Stimulated activated CD4-positive, alpha-beta T cell treated with anti-CD3 and anti-CD28 coated beads, Interleukin-1b, Interleukin-23, amount 100 ng/mL, for 4 hours (primary cell): ENCODE data around the gene FADS6.
"Not testable (repeated sequence)": the region's sequence is repeated elsewhere in the genome, so short reads cannot be mapped to it uniquely, and the experiment has no call there.

Experiments used
- DNase-seq, 2 donors: peaks; one replicate each; pipeline ENCODE4 v3.0.0-alpha.2; 2020; ENCODE audit warnings: low read depth in 2 of 2

FADS6 gene

DNA sequence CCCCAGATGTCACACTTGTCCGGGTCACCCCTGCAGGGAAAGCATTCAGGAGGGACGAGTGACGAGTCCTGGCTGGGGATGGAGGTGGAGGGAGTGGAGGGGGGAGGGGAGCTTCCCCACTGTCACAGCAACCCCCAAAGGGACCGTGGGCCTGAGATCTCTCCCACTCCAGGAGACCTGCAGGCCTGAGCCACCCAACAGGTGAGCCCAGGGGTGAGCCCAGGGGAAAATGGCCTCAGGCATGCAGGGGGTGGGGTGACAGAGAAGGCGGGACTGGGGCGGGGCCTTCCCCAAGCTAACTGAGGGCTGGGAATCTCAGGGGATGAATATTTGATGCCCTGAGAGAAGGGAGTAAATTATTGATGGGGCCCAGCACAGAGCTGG lies 27.2 kb upstream of the FADS6 start:
- no peak for DNase-seq

DNA sequence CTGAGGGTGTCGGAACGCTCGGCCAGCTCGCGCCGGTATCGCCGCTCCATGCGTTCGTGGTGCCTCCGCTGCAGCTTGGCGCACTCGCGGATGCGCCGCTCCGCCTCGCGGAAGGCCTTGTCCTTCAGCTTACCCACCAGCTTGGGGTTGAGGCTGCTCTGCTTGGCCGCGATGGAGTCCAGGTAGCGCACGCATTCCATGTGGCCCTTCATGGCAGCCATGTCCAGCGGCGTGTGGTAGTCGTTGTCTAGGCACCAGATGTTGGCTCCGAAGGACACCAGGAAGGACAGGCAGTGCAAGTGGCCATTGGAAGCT lies 26.8 kb upstream of the FADS6 start:
- DNase-seq: no peak

DNA sequence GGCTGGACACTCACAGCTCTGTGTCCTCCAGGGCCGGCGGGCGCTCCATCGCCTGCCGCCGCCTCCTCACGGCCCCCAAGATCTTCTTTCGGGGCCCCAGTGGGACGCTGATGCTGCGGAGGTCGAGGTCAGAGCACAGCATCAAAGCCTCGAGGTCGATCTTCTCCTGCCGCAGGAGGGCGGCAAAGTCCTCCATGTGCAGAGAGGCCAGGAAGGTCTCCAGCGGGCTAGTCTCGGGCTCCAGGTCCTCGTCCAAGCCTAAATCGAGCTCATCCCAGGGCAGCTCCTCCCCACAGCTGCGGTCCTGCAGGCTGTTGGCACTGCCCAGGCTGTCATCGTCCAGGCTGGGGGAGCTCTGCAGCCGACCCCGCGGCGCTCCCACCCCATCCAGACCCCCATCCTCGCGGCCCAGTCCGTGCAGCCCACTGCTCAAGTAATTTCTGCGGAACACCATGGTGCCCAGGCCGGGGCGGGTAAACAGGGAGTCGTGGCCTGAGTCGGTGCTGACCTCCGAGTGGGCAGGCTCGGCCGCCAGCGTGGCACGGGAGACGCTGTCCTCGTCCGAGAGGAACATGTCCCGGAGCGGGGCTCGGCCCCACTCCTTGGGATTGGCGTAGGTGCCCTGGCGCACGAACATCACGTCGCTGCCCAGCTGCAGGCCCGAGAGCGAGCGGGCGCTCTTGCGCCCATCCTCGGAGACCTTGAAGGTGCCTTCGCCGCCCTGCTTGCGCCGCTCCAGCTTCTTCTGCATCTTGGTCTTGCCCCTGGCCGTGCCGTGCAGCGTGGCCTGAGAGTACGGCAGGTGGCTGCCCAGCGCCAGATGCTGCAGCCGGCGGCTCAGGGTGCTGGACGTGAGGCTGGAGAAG lies 26.2 kb upstream of the FADS6 start:
- DNase-seq: no peak

DNA sequence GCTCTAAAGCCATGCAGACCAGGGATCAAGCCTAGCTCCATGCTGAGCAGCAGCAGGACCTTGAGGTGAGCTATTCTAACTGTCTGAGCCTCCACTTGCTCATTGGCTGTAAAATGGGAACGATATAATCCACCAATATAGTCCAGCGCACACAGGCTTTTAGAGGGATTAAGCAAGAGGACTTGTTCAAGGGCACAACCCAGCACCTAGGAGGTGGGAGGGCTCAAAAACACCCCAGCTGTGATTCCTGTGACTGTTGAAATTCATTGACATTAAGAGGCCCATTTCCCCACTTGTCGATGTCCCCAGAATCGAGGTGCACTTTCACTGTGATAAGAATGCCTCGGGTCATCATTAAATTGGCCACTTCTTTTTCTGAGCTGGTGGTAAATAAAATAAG lies 25.5 kb upstream of the FADS6 start:
- DNase-seq: no peak

DNA sequence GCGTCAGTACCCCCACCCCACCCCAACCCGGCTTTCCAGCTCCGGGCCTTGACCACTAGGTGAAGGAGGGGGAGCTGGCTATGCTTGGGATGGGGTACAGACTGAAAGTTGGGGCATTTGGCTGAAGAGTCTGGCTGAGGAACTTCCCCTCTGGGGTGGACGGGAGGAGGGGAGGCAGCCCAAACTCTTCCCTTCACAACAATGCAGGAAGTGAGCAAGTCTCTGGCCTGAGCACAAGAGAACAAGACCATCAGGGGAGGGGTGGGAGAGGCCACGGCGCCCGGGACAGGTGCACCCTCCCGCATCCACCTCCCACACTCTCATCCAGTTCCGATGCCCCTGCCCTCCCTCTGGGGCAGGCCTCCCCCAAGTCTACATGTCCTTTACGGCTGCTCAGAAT lies 24.0 kb upstream of the FADS6 start:
- no peak for DNase-seq

DNA sequence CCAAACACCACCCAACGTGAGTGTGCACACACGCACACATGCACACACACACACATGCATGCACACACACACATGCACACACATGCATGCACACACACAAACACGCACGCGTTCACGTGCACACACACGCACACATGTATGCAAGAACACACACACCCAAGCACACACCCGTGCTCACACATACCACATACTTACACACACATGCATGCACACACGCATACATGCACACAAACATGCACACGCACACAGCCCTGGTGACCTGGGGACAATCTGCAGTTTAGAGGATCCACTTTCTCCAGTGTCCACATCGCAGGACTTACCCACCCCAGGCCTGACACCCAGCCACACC lies 23.4 kb upstream of the FADS6 start:
- no peak for DNase-seq

DNA sequence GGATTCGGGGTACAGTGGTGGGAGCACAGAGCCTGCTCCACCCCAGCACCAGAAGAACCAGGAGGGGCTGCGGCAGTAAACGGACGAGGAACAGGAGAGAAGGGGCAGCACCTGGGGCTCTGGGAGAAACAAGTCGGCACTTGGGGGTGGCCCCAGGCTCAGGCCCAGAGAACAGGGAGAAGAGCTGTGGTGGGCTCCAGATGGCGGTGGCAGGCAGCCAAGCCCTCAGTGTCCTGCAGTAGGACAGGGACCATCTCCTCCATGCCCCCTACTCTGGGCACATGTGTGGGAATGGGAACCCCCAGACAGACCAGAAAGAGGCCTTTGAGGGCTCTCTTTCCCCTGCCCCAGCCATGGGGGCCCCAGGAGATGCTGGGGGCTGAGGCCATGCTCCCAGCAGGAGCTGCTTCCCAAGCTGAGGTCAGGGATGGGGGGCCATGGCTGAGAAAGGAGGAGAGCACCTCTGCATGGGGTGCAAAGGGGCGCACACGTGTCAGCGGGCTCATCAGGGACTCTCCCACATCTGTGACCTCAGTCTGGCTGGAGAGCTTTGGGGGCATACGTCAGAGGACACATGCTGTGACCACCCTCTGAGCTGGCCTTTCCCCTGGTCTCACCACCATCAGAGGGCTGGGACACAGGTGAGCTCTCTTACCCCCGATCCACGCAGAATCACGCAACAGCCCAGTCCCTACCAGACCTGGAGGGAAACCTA lies 22.9 kb upstream of the FADS6 start:
- no peak for DNase-seq

DNA sequence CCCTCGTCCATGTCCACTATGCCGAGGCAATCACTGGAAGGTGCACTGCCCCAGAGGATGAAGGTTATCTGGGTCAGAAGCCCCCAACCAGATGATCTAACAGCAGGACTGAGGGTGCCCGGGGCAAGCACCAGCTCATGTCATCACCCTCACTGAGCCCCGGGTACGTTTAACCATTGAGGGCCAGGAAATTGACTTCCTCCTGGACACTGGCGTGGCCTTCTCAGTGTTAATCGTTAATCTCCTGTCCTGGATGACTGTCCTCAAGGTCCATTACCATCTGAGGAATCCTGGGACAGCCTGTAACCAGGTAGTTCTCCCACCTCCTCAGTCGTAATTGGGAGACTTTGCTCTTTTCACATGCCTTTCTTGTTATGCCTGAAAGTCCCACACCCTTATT lies 18.0 kb upstream of the FADS6 start:
- DNase-seq: not testable (repeated sequence)

DNA sequence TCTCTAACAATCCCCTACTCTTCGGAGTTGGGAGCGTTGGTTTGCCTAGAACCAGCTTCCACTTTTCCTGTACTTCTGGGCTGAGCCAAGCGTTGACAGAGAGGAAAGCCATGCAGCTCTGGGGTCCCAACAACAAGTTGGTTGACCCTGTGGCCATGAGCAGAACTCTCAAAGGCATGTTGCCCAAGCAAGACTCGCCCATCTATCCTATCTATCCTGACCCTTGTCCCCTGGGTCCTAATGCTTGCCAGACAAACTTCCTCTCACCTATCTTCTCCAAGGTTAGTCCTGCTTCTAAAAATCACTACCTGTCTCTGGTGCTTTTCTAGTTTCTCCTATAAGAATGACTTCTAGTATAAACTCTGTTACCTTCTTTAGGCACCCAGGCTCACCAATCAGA lies 15.7 kb upstream of the FADS6 start:
- DNase-seq: not testable (repeated sequence)

DNA sequence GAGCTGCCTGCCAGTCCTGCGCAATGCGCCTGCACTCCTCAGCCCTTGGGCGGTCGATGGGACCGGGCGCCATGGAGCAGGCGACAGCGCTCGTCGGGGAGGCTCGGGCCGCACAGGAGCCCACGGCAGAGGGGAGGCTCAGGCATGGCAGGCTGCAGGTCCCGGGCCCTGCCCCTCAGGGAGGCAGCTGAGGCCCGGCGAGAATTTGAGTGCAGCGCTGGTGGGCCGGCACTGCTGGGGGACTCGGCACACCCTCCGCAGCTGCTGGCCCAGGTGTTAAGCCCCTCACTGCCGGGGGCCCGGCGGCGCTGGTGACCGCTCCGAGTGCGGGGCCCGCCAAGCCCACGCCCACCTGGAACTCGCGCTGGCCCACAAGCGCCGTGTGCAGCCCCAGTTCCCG lies 13.6 kb upstream of the FADS6 start:
- DNase-seq: no peak

DNA sequence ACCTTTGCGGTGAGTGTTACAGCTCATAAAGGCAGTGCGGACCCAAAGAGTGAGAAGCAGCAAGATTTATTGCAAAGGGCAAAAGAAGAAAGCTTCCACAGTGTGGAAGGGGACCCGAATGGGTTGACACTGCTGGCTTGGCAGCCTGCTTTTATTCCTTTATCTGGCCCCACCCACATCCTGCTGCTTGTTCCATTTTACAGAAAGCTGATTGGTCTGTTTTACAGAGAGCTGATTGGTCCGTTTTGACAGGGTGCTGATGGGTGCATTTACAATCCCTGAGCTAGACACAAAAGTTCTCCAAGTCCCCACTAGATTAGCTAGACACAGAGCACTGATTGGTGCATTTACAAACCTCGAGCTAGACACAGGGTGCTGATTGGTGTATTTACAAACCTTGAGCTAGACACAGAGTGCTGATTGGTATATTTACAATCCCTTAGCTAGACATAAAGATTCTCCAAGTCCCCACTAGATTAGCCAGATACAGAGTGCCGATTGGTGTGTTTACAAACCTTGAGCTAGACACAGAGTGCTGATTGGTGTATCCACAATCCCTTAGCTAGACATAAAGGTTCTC lies 12.9 kb upstream of the FADS6 start:
- not testable (repeated sequence) for DNase-seq

DNA sequence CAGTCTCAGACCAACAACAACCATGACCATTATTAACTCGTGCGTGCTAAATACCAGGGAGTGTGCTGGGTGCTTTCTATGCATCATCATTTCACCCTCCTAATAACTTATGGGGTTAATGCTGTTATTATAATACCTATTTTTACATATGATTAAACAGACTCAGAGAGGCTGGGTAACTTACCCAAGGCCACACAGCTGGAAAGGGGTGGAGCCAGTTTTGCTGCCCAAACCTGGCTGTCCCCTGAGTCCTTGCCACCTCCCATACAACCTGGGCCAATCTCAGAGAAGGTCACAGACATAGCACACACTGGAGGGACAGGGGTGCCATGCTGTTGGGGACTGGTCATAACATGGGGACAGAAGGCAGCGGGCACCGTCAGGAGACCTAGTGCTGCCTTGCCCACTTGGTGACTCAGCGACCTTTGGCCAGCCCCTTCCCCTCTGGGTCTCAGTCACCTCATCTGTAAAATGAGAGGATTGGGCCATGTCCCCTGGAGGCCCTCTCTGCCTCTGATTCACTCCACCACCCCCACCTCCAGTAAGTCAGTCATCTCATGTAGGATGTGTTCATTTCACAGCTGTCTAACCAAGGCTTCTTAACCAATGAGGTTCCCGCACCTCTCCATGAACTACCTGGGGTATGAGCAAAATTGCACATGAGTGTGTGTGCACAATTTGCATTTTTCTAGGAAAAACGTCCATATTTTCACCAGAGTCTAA lies 11.4 kb upstream of the FADS6 start:
- DNase-seq: no peak

DNA sequence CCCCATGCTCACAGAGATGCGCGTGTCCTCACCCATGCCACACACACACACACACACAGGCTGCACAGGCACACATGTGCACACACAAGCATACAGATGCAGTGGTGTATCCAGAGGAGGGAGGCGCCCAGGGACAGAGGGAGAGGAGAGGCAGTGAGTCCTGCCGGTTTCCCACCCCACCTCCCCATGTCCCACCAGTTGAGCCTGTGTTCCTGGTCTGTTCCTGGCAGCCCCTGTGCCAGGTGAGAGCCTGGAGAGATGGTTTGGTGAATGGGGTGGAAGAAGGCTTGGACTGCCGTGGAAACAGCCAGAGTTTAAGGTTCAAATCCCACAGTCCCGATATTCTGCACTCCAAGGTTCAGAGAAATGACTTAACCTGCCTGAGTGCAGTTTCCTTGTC lies 10.2 kb upstream of the FADS6 start:
- no peak for DNase-seq

DNA sequence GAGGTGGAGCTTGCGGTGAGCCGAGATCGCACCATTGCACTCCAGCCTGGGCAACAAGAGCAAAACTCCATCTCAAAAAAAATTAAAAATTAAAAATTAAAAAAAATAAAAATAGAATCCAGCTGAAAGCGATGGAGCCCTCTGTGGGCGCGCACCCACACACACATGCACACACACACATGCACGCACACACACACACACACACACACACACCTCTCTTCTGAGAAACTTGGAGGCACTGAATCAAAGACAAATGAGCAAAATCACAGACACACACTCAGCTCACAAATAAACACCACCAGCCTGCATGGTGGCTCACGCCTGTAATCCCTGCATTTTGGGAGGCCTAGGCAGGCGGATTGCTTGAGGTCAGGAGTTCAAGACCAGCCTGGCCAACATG lies 9.6 kb upstream of the FADS6 start:
- DNase-seq: no peak

DNA sequence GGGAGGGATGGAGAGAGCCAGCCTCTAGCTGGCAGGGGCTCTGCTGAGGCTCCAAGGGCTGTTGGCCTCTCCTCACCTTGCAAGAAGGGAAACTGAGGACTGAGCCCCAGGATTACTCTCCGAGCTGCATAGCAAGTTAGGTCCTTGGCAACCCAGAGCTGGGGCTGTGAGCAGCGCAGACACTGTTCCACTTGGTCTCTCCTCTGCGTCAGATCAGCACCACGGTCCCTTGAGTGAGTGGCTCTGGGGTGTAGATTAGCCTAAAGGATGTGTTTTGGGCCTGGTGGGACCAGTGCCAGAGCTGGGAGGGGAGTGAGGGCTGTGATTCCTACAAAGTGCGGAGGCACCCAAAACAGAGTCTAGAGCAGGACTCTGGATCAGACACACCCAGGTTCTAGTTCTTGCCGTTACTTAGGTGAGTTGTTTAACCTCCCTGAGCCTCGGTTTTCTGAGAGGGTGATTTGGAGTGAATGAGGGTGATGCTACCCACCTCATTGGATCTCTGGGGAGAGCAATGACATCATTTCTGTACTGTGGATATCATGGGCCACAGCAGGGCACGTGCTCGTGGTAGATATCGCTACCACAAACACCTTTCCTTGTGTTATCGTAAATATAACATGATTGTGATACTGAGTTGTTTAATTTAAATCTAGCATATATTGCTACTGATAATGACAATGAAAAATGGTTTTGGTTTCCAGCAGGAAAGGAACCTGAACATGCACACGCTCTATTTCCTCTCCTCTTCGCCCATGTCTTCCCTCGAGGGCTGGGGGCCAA lies 8.1 kb upstream of the FADS6 start:
- DNase-seq: no peak

DNA sequence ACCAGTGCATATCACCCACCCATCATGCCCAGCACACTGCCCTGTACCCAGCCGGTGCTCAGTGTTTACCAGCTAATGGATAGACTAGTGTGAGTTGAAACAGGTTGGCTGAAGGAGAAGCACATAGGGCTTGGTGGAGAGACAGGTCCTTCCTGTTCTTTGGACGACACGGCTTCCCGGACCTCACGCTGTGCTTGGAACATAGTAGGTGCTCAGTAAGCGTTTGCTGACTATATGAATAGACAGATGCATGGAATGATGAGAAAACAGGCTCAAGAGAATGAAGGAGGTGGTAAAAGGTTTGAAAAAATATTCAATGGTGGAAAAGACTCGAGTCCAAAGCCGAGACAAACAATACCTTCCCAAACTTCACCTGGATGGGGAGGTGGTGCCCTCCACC lies 6.8 kb upstream of the FADS6 start:
- DNase-seq: no peak

DNA sequence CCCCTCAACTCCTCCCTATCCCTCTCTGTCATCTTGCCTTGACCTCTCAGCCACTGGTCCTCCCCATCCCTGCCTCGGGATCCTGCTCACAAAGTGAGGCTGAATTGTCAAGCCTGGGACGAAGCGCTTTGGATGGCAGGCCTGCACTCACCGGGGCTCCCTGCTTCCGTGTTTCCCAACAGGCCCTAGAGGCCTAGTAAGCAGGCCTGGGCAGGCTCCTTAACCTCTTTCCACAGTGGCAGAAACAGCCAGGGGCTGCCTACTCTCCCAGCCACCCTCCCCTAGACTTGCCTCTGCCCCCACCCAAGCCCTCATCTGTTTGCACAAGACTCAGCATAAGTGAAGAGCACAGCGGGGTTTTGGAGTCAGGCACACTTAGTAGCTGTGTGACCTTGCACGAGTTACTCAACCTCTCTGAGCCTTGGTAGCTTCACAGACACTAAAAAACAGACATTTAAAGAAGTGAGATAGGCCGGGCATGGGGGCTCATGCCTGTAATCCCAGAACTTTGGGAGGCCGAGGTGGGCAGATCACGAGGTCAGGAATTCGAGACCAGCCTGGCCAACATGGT lies 5.0 kb upstream of the FADS6 start:
- DNase-seq: no peak

DNA sequence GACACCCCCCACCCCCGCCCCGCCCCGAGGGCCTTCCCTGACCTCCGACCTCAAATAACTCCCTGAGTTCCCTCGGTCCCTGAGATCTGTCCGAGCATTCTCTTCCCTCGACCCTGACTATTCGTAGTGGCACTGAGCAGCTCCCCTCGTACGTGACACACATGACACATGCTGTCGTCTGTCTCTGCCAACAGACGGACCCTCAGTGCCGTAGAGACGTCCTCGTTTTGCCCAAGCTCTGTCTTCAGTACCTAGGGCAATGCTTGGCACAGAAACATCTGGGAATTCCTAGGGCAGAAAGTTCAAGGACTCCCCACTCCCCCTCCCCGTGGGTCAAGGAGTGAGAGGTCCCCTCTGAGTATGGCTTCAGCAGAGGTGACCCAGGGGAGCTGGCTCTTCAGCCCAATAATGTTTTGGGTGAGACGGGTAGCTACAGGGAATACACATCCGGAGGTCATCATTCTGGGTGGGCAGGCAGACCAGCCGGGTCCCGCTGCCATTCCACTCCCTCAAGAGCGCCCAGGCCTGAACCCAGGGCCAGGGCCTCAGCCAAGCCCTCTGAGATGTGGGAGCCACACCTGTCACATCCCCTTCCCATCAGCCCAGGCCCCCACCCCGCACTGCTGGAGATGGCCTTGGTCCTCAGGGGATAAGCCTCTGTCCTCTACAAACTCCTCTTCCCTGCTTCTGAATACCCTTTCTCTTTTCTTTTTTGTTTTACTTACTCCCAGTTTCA lies 671 bp upstream of the FADS6 start:
- no peak for DNase-seq

DNA sequence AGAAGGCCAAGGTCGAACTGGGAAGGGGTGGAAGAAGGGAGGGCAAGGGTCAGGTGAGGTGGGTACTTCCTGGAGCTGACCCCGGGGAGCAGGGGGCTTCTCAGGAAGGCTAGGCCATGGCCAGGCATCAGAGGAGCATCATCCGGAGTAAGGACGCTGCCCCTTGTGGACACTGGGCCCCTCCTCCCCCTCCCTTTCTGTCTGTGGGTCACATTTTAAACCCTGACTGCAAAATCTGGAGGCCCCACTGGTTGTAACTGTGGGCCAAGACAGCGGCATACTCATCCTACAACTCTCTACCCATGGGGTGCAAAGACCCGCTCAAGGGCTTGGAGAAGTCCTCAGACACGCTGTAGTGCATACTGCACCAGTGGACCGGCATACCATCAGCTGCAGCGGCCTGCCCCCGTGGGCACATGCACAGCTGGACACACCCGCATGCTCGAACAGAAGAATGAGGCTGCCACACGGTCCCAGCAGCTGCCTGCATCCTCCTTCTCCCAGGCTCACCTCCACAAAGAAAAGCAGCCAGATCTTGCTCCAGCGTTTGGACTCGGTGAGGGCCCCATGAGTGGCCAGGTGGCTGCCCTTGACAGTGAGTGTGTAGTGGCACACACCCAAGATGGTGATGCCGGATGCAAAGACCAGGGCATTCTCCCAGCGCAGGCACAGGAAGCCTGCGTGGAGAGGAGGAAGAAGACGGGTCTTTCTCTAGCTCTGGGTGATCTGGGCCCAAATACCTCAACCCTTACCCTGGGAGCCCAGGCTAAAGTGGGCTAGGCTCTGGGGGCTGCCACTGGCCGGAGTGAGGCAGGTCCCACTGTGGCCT lies 1.2 kb downstream of the FADS6 start:
- DNase-seq: no peak

DNA sequence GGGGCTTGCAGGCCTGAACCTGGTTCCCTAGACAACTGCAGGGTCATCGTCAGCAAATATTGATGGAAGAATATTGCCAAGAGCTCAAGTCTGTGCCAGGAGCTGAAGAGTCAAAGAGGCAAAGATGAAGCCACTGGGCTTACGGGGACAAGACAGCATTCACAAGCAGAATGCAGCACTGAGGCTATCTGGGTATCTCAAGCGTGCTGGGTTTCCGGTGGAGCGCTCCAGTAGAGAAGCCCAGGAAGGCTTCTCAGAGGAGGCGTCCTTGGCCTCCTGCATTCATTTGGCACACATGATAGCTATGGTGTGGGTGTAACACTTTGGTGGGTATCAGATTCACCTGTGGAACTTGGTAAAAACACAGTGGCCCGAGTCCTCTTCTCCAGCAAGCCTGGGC lies 2.9 kb downstream of the FADS6 start:
- DNase-seq: no peak
